HepG2 (cell line): ENCODE results near the gene ZKSCAN3. TPM values are rescaled to one million over a fixed set of nuclear protein-coding genes. Genes with fewer than 3 reads are reported as not detected.

ENCODE experiments used
- CCDC6 ChIP-seq: sonication (generic); formaldehyde crosslinking; IDR thresholded peaks from 2 replicates; pipeline ENCODE4 v1.8.1; 2022; ENCODE audit warnings: mild to moderate bottlenecking, missing genetic modification reagents, moderate library complexity
- MAZ ChIP-seq, 2 experiments: sonication (generic) in 1 of 2; formaldehyde crosslinking in 1 of 2; IDR thresholded peaks; 2 replicates each; pipeline versions ENCODE4 v1.5.0 to v1.6.1; 2012 to 2020; ENCODE audit warnings: low read depth in 2 of 2, mild to moderate bottlenecking in 2 of 2, borderline replicate concordance in 1 of 2, improper control_type of control experiment in 1 of 2, low read length in 1 of 2, missing genetic modification reagents in 1 of 2, moderate library complexity in 1 of 2
- NBN ChIP-seq: fragments of 450-650 bp; conservative IDR thresholded peaks from 2 replicates; pipeline ENCODE4 v1.6.1; 2017
- SALL1 ChIP-seq: sonication (generic); formaldehyde crosslinking; IDR thresholded peaks from 2 replicates; pipeline ENCODE4 v1.8.0; 2022; ENCODE audit warnings: mild to moderate bottlenecking, missing genetic modification reagents
- SP5 ChIP-seq: IDR thresholded peaks from 2 replicates; pipeline ENCODE4 v1.6.1; 2016; ENCODE audit warnings: low read depth, borderline replicate concordance
- ZBTB38 ChIP-seq: sonication (generic); formaldehyde crosslinking; IDR thresholded peaks from 2 replicates; pipeline ENCODE4 v1.5.1; 2020; ENCODE audit warnings: mild to moderate bottlenecking, missing genetic modification reagents
- ZKSCAN8 ChIP-seq: IDR thresholded peaks from 2 replicates; pipeline ENCODE4 v1.6.1; 2016; ENCODE audit warnings: borderline replicate concordance, missing genetic modification reagents, missing compliant biosample characterization
- ZNF546 ChIP-seq: sonication (generic); formaldehyde crosslinking; conservative IDR thresholded peaks from 2 replicates; pipeline ENCODE4 v1.8.1; 2023; ENCODE audit warnings: mild to moderate bottlenecking, missing genetic modification reagents
- ZNF589 ChIP-seq: sonication (generic); formaldehyde crosslinking; conservative IDR thresholded peaks from 2 replicates; pipeline ENCODE4 v1.8.0; 2022; ENCODE audit warnings: mild to moderate bottlenecking, moderate library complexity, missing genetic modification reagents
- polyA plus RNA-seq, 8 experiments: library from polyadenylated mRNA; depleted of rRNA in 3 of 8; stranded (reverse) in 7 of 8; unstranded in 1 of 8; fragments of >200 nt; fragmentation: Illumina TruSeq in 4 of 8; extraction: Trizol in 4 of 8; gene quantifications; 2 replicates each; pipeline versions ENCODE4 v1.2.1 to v1.2.3, GENCODE V29; 2011 to 2016; ENCODE audit warnings: low read depth in 4 of 8, missing spikeins in 1 of 8, mixed read lengths in 1 of 8; ENCODE audit not compliant: insufficient read depth in 1 of 8
- total RNA-seq, 5 experiments: library from RNA; depleted of rRNA; stranded (reverse); fragments of >200 nt; fragmentation: Illumina TruSeq; extraction: Trizol; gene quantifications; 2 replicates each; pipeline ENCODE4 v1.2.3, GENCODE V29; 2016; ENCODE audit warnings: low read depth in 1 of 5
- TF ChIP-seq, protein P1 (sequence below): sonication (generic); formaldehyde crosslinking; IDR thresholded peaks from 2 replicates; pipeline ENCODE4 v1.5.1; 2020; ENCODE audit warnings: missing genetic modification reagents, mild to moderate bottlenecking, borderline replicate concordance
- TF ChIP-seq, protein P2 (sequence below): sonication (generic); formaldehyde crosslinking; conservative IDR thresholded peaks from 2 replicates; pipeline ENCODE4 v1.8.0; 2022; ENCODE audit warnings: low read depth, missing genetic modification reagents
- TF ChIP-seq, protein P3 (sequence below): sonication (generic); formaldehyde crosslinking; IDR thresholded peaks from 2 replicates; pipeline ENCODE4 v1.5.0; 2020; ENCODE audit warnings: mild to moderate bottlenecking, missing genetic modification reagents, borderline replicate concordance
- TF ChIP-seq, protein P4 (sequence below): sonication (generic); formaldehyde crosslinking; IDR thresholded peaks from 2 replicates; pipeline ENCODE4 v1.5.0; 2020; ENCODE audit warnings: mild to moderate bottlenecking, missing genetic modification reagents, moderate library complexity
- TF ChIP-seq, protein P5 (sequence below): sonication (generic); formaldehyde crosslinking; IDR thresholded peaks from 2 replicates; pipeline ENCODE4 v1.4.0; 2020; ENCODE audit warnings: missing genetic modification reagents, mild to moderate bottlenecking, borderline replicate concordance

ZKSCAN3 gene
- total and polyA plus RNA-seq, 2 of the 13 experiments (the other 11 are each of a cell fraction or from before 2014, with no cell fraction given): 3.3 to 7.4 TPM

DNA sequence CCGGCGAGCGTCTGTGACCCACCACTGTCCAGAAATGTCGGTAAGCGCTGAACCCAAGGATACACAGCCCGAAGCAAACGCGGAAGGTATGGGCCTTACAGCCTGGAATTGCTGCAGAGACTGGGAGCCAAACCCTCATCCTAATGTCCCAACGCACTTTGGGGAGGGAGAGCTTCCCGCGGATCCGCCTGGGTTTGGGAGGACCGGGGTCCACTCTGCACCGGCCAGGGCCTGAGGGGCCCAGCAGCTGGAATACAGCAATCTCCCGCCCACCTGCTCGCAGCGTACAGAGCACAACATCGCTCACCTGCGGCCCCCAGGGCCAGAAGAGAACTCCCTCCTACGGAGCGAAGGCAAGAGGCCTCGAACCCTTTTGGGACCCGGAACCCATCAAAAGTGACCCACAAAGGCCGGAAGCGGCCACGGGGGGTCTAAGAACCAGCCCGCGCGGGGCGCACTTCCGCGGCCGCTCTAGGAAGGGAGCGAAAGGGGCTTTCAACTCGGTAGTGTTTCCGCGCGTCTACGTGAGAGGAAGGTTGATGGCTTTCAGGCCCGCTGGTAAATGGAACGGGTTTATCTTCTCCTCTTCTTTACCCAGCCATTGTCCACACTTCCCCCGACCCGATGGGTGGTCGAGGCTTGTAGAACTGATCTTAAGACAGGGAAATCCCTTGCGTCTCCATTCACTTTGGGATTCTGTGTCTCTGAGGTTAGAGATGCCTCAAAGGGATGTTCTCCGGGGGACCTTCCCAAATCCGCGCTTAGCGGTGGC, 49.8 kb downstream of the ZKSCAN3 start, which contains the start of gene ZSCAN12 (continued):
- TF ChIP-seq, protein P1, sequence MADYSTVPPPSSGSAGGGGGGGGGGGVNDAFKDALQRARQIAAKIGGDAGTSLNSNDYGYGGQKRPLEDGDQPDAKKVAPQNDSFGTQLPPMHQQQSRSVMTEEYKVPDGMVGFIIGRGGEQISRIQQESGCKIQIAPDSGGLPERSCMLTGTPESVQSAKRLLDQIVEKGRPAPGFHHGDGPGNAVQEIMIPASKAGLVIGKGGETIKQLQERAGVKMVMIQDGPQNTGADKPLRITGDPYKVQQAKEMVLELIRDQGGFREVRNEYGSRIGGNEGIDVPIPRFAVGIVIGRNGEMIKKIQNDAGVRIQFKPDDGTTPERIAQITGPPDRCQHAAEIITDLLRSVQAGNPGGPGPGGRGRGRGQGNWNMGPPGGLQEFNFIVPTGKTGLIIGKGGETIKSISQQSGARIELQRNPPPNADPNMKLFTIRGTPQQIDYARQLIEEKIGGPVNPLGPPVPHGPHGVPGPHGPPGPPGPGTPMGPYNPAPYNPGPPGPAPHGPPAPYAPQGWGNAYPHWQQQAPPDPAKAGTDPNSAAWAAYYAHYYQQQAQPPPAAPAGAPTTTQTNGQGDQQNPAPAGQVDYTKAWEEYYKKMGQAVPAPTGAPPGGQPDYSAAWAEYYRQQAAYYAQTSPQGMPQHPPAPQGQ (CRISPR knock-in tag): no peak
- TF ChIP-seq, protein P2, sequence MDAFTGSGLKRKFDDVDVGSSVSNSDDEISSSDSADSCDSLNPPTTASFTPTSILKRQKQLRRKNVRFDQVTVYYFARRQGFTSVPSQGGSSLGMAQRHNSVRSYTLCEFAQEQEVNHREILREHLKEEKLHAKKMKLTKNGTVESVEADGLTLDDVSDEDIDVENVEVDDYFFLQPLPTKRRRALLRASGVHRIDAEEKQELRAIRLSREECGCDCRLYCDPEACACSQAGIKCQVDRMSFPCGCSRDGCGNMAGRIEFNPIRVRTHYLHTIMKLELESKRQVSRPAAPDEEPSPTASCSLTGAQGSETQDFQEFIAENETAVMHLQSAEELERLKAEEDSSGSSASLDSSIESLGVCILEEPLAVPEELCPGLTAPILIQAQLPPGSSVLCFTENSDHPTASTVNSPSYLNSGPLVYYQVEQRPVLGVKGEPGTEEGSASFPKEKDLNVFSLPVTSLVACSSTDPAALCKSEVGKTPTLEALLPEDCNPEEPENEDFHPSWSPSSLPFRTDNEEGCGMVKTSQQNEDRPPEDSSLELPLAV: no peak
- TF ChIP-seq NBN (no peak), SALL1 (CRISPR knock-in tag) (peak; percentile 97; the same call in 1 of the 2 replicates), ZBTB38 (CRISPR knock-in tag) (peak; percentile 82; the same call in 1 of the 2 replicates), ZNF589 (CRISPR knock-in tag) (no peak), MAZ (IDR thresholded peaks at IDR 0.05; ENCODE audit: borderline replicate concordance, low read depth, low read length) (peak; percentile 89; the same call in 1 of the 2 replicates), MAZ (CRISPR knock-in tag; IDR thresholded peaks at IDR 0.05; ENCODE audit: low read depth) (peak; percentile 94), ZNF546 (CRISPR knock-in tag) (peak; percentile 88; the same call in 1 of the 2 replicates), CCDC6 (CRISPR knock-in tag) (peak; percentile 96), ZKSCAN8 (CRISPR knock-in tag) (peak; percentile 72), SP5 (CRISPR knock-in tag) (no peak; the same call in 1 of the 2 replicates)
- TF ChIP-seq, protein P3, sequence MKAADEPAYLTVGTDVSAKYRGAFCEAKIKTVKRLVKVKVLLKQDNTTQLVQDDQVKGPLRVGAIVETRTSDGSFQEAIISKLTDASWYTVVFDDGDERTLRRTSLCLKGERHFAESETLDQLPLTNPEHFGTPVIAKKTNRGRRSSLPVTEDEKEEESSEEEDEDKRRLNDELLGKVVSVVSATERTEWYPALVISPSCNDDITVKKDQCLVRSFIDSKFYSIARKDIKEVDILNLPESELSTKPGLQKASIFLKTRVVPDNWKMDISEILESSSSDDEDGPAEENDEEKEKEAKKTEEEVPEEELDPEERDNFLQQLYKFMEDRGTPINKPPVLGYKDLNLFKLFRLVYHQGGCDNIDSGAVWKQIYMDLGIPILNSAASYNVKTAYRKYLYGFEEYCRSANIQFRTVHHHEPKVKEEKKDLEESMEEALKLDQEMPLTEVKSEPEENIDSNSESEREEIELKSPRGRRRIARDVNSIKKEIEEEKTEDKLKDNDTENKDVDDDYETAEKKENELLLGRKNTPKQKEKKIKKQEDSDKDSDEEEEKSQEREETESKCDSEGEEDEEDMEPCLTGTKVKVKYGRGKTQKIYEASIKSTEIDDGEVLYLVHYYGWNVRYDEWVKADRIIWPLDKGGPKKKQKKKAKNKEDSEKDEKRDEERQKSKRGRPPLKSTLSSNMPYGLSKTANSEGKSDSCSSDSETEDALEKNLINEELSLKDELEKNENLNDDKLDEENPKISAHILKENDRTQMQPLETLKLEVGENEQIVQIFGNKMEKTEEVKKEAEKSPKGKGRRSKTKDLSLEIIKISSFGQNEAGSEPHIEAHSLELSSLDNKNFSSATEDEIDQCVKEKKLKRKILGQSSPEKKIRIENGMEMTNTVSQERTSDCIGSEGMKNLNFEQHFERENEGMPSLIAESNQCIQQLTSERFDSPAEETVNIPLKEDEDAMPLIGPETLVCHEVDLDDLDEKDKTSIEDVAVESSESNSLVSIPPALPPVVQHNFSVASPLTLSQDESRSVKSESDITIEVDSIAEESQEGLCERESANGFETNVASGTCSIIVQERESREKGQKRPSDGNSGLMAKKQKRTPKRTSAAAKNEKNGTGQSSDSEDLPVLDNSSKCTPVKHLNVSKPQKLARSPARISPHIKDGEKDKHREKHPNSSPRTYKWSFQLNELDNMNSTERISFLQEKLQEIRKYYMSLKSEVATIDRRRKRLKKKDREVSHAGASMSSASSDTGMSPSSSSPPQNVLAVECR (CRISPR knock-in tag): peak; percentile 97
- TF ChIP-seq, protein P4, sequence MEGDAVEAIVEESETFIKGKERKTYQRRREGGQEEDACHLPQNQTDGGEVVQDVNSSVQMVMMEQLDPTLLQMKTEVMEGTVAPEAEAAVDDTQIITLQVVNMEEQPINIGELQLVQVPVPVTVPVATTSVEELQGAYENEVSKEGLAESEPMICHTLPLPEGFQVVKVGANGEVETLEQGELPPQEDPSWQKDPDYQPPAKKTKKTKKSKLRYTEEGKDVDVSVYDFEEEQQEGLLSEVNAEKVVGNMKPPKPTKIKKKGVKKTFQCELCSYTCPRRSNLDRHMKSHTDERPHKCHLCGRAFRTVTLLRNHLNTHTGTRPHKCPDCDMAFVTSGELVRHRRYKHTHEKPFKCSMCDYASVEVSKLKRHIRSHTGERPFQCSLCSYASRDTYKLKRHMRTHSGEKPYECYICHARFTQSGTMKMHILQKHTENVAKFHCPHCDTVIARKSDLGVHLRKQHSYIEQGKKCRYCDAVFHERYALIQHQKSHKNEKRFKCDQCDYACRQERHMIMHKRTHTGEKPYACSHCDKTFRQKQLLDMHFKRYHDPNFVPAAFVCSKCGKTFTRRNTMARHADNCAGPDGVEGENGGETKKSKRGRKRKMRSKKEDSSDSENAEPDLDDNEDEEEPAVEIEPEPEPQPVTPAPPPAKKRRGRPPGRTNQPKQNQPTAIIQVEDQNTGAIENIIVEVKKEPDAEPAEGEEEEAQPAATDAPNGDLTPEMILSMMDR (CRISPR knock-in tag): peak; percentile 94
- TF ChIP-seq, protein P5, sequence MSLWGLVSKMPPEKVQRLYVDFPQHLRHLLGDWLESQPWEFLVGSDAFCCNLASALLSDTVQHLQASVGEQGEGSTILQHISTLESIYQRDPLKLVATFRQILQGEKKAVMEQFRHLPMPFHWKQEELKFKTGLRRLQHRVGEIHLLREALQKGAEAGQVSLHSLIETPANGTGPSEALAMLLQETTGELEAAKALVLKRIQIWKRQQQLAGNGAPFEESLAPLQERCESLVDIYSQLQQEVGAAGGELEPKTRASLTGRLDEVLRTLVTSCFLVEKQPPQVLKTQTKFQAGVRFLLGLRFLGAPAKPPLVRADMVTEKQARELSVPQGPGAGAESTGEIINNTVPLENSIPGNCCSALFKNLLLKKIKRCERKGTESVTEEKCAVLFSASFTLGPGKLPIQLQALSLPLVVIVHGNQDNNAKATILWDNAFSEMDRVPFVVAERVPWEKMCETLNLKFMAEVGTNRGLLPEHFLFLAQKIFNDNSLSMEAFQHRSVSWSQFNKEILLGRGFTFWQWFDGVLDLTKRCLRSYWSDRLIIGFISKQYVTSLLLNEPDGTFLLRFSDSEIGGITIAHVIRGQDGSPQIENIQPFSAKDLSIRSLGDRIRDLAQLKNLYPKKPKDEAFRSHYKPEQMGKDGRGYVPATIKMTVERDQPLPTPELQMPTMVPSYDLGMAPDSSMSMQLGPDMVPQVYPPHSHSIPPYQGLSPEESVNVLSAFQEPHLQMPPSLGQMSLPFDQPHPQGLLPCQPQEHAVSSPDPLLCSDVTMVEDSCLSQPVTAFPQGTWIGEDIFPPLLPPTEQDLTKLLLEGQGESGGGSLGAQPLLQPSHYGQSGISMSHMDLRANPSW (CRISPR knock-in tag): no peak; the same call in 1 of the 2 replicates
